Keratinocyte (primary cell): ENCODE measurements around the gene SKI. TPM values are rescaled to one million over a fixed set of nuclear protein-coding genes. Genes with fewer than 3 reads are reported as not detected.

Experiments
- DNase-seq: peaks from one replicate; pipeline ENCODE4 v3.0.0-alpha.2; 2011; ENCODE audit warnings: low read depth, missing footprints, low spot score
- FAIRE-seq: peaks from 2 replicates; lab custom pipeline; 2011; peaks lifted over from hg19 to GRCh38; lab: Jason Lieb, UNC
- H2AFZ ChIP-seq: 2 replicates; pipeline ENCODE4 v1.6.0; 2012; ENCODE audit warnings: low read length, control low read depth, inconsistent platforms; ENCODE audit not compliant: control insufficient read depth
- H3K27ac ChIP-seq: 2 replicates; pipeline ENCODE4 v1.5.1; 2011; ENCODE audit warnings: low read length; ENCODE audit not compliant: control insufficient read depth, insufficient read depth
- H3K27me3 ChIP-seq: 3 replicates; pipeline ENCODE4 v1.6.0; 2011; ENCODE audit warnings: low read length; ENCODE audit not compliant: control insufficient read depth, insufficient read depth; ENCODE audit errors: extremely low read depth
- H3K36me3 ChIP-seq, 2 experiments: 2 replicates in 1 of 2; 3 replicates in 1 of 2; pipeline ENCODE4 v1.5.1; 2011; ENCODE audit warnings: low read length in 2 of 2, mild to moderate bottlenecking in 1 of 2; ENCODE audit not compliant: control insufficient read depth in 2 of 2, insufficient read depth in 2 of 2; ENCODE audit errors: extremely low read depth in 1 of 2
- H3K4me1 ChIP-seq: 3 replicates; pipeline ENCODE4 v1.5.1; 2011; ENCODE audit warnings: low read length; ENCODE audit not compliant: control insufficient read depth, insufficient read depth; ENCODE audit errors: extremely low read depth
- H3K4me2 ChIP-seq: 3 replicates; pipeline ENCODE4 v1.6.0; 2011; ENCODE audit warnings: low read depth, low read length; ENCODE audit not compliant: control insufficient read depth, insufficient read depth; ENCODE audit errors: extremely low read depth
- H3K4me3 ChIP-seq, 3 experiments: fragments of 200-600 bp in 1 of 3; sonication (generic) in 1 of 3; 2 replicates in 2 of 3; 3 replicates in 1 of 3; pipeline ENCODE4 v1.5.1; 2011 to 2016; ENCODE audit warnings: low read length in 3 of 3, mild to moderate bottlenecking in 3 of 3, control low read depth in 2 of 3, inconsistent platforms in 1 of 3, low read depth in 1 of 3, mixed read lengths in 1 of 3, mixed run types in 1 of 3, moderate library complexity in 1 of 3; ENCODE audit not compliant: control insufficient read depth in 2 of 3, insufficient read depth in 2 of 3; ENCODE audit errors: extremely low read depth in 1 of 3
- H3K79me2 ChIP-seq: 2 replicates; pipeline ENCODE4 v1.6.0; 2012; ENCODE audit warnings: low read length; ENCODE audit not compliant: control insufficient read depth, insufficient read depth
- H3K9ac ChIP-seq: 3 replicates; pipeline ENCODE4 v1.6.0; 2011; ENCODE audit warnings: low read length; ENCODE audit not compliant: control insufficient read depth, insufficient read depth; ENCODE audit errors: extremely low read depth
- H3K9me1 ChIP-seq: 3 replicates; pipeline ENCODE4 v1.6.0; 2011; ENCODE audit warnings: low read length; ENCODE audit not compliant: control insufficient read depth, insufficient read depth; ENCODE audit errors: extremely low read depth
- H3K9me3 ChIP-seq: 2 replicates; pipeline ENCODE4 v1.5.1; 2012; ENCODE audit warnings: low read depth, low read length; ENCODE audit not compliant: control insufficient read depth
- H4K20me1 ChIP-seq: 3 replicates; pipeline ENCODE4 v1.6.0; 2011; ENCODE audit warnings: low read length; ENCODE audit not compliant: control insufficient read depth, insufficient read depth; ENCODE audit errors: extremely low read depth
- CTCF ChIP-seq, 3 experiments: IDR thresholded peaks in 1 of 3; conservative IDR thresholded peaks in 1 of 3; optimal IDR thresholded peaks in 1 of 3; 2 replicates in 2 of 3; 3 replicates in 1 of 3; pipeline versions ENCODE3 to v1.5.1; 2011; ENCODE audit warnings: low read length in 3 of 3, mild to moderate bottlenecking in 3 of 3, moderate library complexity in 2 of 3, control low read depth in 1 of 3, inconsistent platforms in 1 of 3; ENCODE audit not compliant: insufficient read depth in 2 of 3; ENCODE audit errors: extremely low read depth in 1 of 3
- EZH2 ChIP-seq: IDR thresholded peaks from one replicate; pipeline ENCODE4 v1.6.1; 2012; ENCODE audit warnings: inconsistent platforms, mild to moderate bottlenecking, low read length, moderate library complexity
- dilution Hi-C: fragments of 300-500 bp; cut with MboI; formaldehyde crosslinking; loops from one replicate; pipeline ENCODE4 v1.7.0; 2020; ENCODE audit warnings: low sequenced_read_pairs; ENCODE audit not compliant: extremely low pct_ligation_motif_present
- polyA plus RNA-seq, 5 experiments: library from polyadenylated mRNA; depleted of rRNA in 3 of 5; stranded (reverse) in 3 of 5; stranded (forward) in 1 of 5; unstranded in 1 of 5; fragments of >200 nt; gene quantifications; 1 replicate in 1 of 5; 2 replicates in 3 of 5; 3 replicates in 1 of 5; pipeline versions ENCODE4 v1.2.1 to v1.2.3, GENCODE V29; 2011 to 2012; ENCODE audit warnings: missing spikeins in 2 of 5, low read depth in 1 of 5, low replicate concordance in 1 of 5

Gene SKI
- polyA plus RNA-seq, 1 donor (not counting 4 experiments of a cell fraction or from before 2014, with no cell fraction given), result 4.8 TPM

GRCh38 chr1:2215909-2216766, 12.0 kb upstream of the SKI start:
- no peaks in the 10 kb centered on the region for H3K27me3 ChIP-seq
- H3K79me2 ChIP-seq, result no peaks in the 10 kb centered on the region
- no peak for DNase-seq

DNA sequence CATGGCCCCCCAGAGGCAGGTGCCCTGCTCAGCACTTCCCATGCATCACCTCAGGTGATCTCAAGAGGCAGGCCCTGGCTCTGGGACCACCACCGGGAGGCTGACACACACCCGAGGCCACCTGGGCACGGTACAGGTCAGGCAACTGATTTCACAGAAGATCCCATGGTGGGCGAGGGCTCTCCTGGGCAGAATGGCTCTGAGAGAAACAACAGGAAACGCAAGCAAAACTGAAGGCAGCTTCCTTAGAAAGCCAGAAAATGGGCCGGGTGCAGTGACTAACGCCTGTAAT, 11.4 kb upstream of the SKI start:
- H3K27ac ChIP-seq, result no peak overlapping the region
- H3K27me3 ChIP-seq, result no peaks in the 10 kb centered on the region
- no peaks in the 10 kb centered on the region for H3K9me3 ChIP-seq
- no peaks in the 10 kb centered on the region for H3K36me3 ChIP-seq
- peaks cover 31% of the 10 kb centered on the region for H3K4me1 ChIP-seq
- H4K20me1 ChIP-seq, result no peaks in the 10 kb centered on the region
- H3K79me2 ChIP-seq, result no peaks in the 10 kb centered on the region
- TF ChIP-seq CTCF (optimal IDR thresholded peaks at IDR 0.05 in 1 of 3, IDR thresholded peaks at IDR 0.05 in 1 of 3, conservative IDR thresholded peaks at IDR 0.05 in 1 of 3; ENCODE audit: extremely low read depth in 1 of 3, insufficient read depth in 2 of 3, low read length in 3 of 3), result no peak
- TF ChIP-seq EZH2, result no peak
- no peak overlapping the region for H2AFZ ChIP-seq
- no peak overlapping the region for H3K9ac ChIP-seq
- H3K4me3 ChIP-seq, result no peak overlapping the region
- dilution Hi-C loops, result no loop called here
- DNase-seq, result no peak
- H3K9me1 ChIP-seq, result no peaks in the 10 kb centered on the region
- no peak overlapping the region for H3K4me2 ChIP-seq
- FAIRE-seq, result no peak

More at GRCh38 chr1:2215909-2216766, 12.0 kb upstream of the SKI start:
- dilution Hi-C loops, result no loop called here
- H4K20me1 ChIP-seq, result no peaks in the 10 kb centered on the region
- no peak overlapping the region for H3K9ac ChIP-seq
- no peak for FAIRE-seq
- no peaks in the 10 kb centered on the region for H3K9me1 ChIP-seq
- H3K27ac ChIP-seq, result no peak overlapping the region
- H3K9me3 ChIP-seq, result no peaks in the 10 kb centered on the region
- H2AFZ ChIP-seq, result no peak overlapping the region
- H3K4me3 ChIP-seq, result no peak overlapping the region
- peaks cover 31% of the 10 kb centered on the region for H3K4me1 ChIP-seq
- TF ChIP-seq CTCF (optimal IDR thresholded peaks at IDR 0.05 in 1 of 3, IDR thresholded peaks at IDR 0.05 in 1 of 3, conservative IDR thresholded peaks at IDR 0.05 in 1 of 3; ENCODE audit: extremely low read depth in 1 of 3, insufficient read depth in 2 of 3, low read length in 3 of 3), result no peak
- TF ChIP-seq EZH2, result no peak
- no peaks in the 10 kb centered on the region for H3K36me3 ChIP-seq
- no peak overlapping the region for H3K4me2 ChIP-seq
